Psoas muscle (tissue), 8 donors: ENCODE measurements around the gene RPL38. TPM values are rescaled to one million over a fixed set of nuclear protein-coding genes. Genes with fewer than 3 reads are reported as not detected.

ENCODE experiments used
- ATAC-seq, 4 donors: fragments of 200-7000 bp; cut with Tn5 transposase; one replicate each; pipeline ENCODE4 v1.9.1; 2020; ENCODE audit warnings: moderate library complexity in 3 of 4, mild to moderate bottlenecking in 2 of 4
- DNase-seq, 2 donors: peaks; one replicate each; pipeline ENCODE4 v3.0.0-alpha.2; 2020
- H3K27ac ChIP-seq: fragments of 200-600 bp; one replicate; pipeline ENCODE4 v1.8.0; 2022
- H3K27me3 ChIP-seq, 3 donors: fragments of 200-600 bp in 1 of 3; one replicate each; pipeline versions ENCODE4 v1.6.1 to v1.8.0; 2013 to 2022; ENCODE audit warnings: low read length in 2 of 3, mild to moderate bottlenecking in 2 of 3, moderate library complexity in 1 of 3; ENCODE audit not compliant: insufficient read depth in 3 of 3
- H3K36me3 ChIP-seq, 2 donors: fragments of 200-600 bp in 1 of 2; one replicate each; pipeline versions ENCODE4 v1.6.1 to v1.8.0; 2013 to 2022; ENCODE audit warnings: low read depth in 1 of 2, mild to moderate bottlenecking in 1 of 2, moderate library complexity in 1 of 2; ENCODE audit not compliant: insufficient read depth in 1 of 2
- H3K4me1 ChIP-seq: fragments of 200-600 bp; one replicate; pipeline ENCODE4 v1.8.0; 2022
- H3K4me3 ChIP-seq: fragments of 200-600 bp; one replicate; pipeline ENCODE4 v1.8.0; 2022; ENCODE audit warnings: mild to moderate bottlenecking
- H3K9me3 ChIP-seq: fragments of 200-600 bp; one replicate; pipeline ENCODE4 v1.8.0; 2022
- CTCF ChIP-seq: fragments of 200-600 bp; IDR thresholded peaks from one replicate; pipeline ENCODE4 v1.8.0; 2022; ENCODE audit warnings: antibody characterized with exemption
- WGBS, 3 donors: extraction: QIAGEN DNeasy Blood & Tissue Kit; methylation state at CpG; one replicate each; pipeline versions ENCODE4 v1.1.6 to v1.1.7; 2013; 5-methylcytosine and 5-hydroxymethylcytosine counted together
- intact Hi-C, 2 donors: fragments of 100-400 bp; cut with DNase I; formaldehyde crosslinking; loops; one replicate each; pipeline versions ENCODE4 v1.11.0 to v1.14.2; 2022
- polyA plus RNA-seq, 3 donors: library from polyadenylated mRNA; stranded (reverse); fragments of 200-250 nt; gene quantifications; one replicate each; pipeline ENCODE4 v1.2.3, GENCODE V29; 2013
- total RNA-seq, 4 donors: library from RNA; stranded (reverse); fragmentation: NEBNext Ultra II Directional in 2 of 4; extraction: Animal tissue kit (Norgen Biotek cat#: 25700) in 2 of 4; gene quantifications; one replicate each; pipeline versions ENCODE4 v1.2.1 to v1.2.4, GENCODE V29; 2021 to 2023
- donor health status: healthy with polysubstance abuse.
- donor health status: DM: no; HTN: no; CAD: no; lungs with moderate emphysema.
- donor health status: Bipolar disorder and iron deficiency.
- donor health status: healthy.
- donor health status: DM: yes; HTN: yes; CAD: no.
- donor health status: DM: no; HTN: no; CAD: no.
- donor health status: DM: no; HTN: no; CAD: no.
- donor health status: DM: yes; HTN: yes; CAD: no.

Gene RPL38
- total and polyA plus RNA-seq, 7 donors: 1,032 to 1,956 (median 1,360) TPM

- no peaks in the 10 kb centered on the region for H3K9me3 ChIP-seq
- no peaks in the 10 kb centered on the region for H3K27me3 ChIP-seq
- 87 to 96% (median 89%) methylated on average over 2 of the region's 2 CpGs for WGBS, 3 donors
- H3K4me1 ChIP-seq: peaks cover 11% of the 10 kb centered on the region
- TF ChIP-seq CTCF: no peak
- ATAC-seq (no peak), DNase-seq (no peak)
- H3K36me3 ChIP-seq: peaks cover 0 to 11% of the 10 kb centered on the region in 2 donors
- no peak overlapping the region for H3K27ac ChIP-seq
- intact Hi-C loops: loop anchor here in 1 of 2 donors (10.0 kb wide), 2 partner anchors 147 to 237 kb away; partner anchors contain the start of genes BTBD17 and GPR142
- H3K4me3 ChIP-seq: no peak overlapping the region
These were observed 14.4 kb downstream of the RPL38 start for GRCh38 chr17:74217888-74218287.

GRCh38 chr17:74218436-74218835, 15.0 kb downstream of the RPL38 start:
- Histone ChIP-seq H3K4me3 (no peak overlapping the region), H3K27ac (no peak overlapping the region), H3K4me1 (peaks cover 11% of the 10 kb centered on the region), H3K9me3 (no peaks in the 10 kb centered on the region), H3K27me3 (no peaks in the 10 kb centered on the region), H3K36me3 (peaks cover 0 to 17% of the 10 kb centered on the region in 2 donors)
- intact Hi-C loops: loop anchor here in 1 of 2 donors (10.0 kb wide), 2 partner anchors 146 to 236 kb away; partner anchors contain the start of genes BTBD17 and GPR142
- DNase-seq (no peak), ATAC-seq (no peak)
- WGBS, 3 donors: 65 to 82% (median 66%) methylated on average over 8 of the region's 8 CpGs
- no peak for TF ChIP-seq CTCF

- Histone ChIP-seq H3K36me3 (peaks cover 0 to 28% of the 10 kb centered on the region in 2 donors), H3K27me3 (no peaks in the 10 kb centered on the region), H3K4me1 (peaks cover 11% of the 10 kb centered on the region), H3K9me3 (no peaks in the 10 kb centered on the region), H3K4me3 (no peak overlapping the region), H3K27ac (no peak overlapping the region)
- 92 to 93% (median 92%) methylated on average over 3 of the region's 3 CpGs for WGBS, 3 donors
- ATAC-seq (no peak), DNase-seq (no peak)
- intact Hi-C loops: loop anchor here in 1 of 2 donors (10.0 kb wide), 2 partner anchors 145 to 235 kb away; partner anchors contain the start of genes BTBD17 and GPR142
- no peak for TF ChIP-seq CTCF
These were observed 16.2 kb downstream of the RPL38 start for GRCh38 chr17:74219576-74220133.

GRCh38 chr17:74220219-74220618, 16.7 kb downstream of the RPL38 start:
- H3K4me1 ChIP-seq: peaks cover 11% of the 10 kb centered on the region
- no peaks in the 10 kb centered on the region for H3K27me3 ChIP-seq
- H3K9me3 ChIP-seq: no peaks in the 10 kb centered on the region
- intact Hi-C loops: no loop called here
- peaks cover 0 to 29% of the 10 kb centered on the region in 2 donors for H3K36me3 ChIP-seq
- no peak for DNase-seq
- WGBS, 3 donors: 86 to 95% (median 89%) methylated on average over 2 of the region's 2 CpGs
- H3K4me3 ChIP-seq: no peak overlapping the region
- H3K27ac ChIP-seq: no peak overlapping the region
- no peak for ATAC-seq
- TF ChIP-seq CTCF: no peak
